HG02798 (cell line): ENCODE measurements around the gene GLS2.
"Not testable (repeated sequence)": the region's sequence is repeated elsewhere in the genome, so short reads cannot be mapped to it uniquely, and the experiment has no call there.

Experiments used
- ATAC-seq: cut with Tn5 transposase; IDR thresholded peaks from one replicate; pipeline ENCODE4 v1.9.1; 2021; ENCODE audit warnings: mild to moderate bottlenecking; ENCODE audit not compliant: unreplicated experiment, poor library complexity

The GLS2 gene

GRCh38 chr12:56448860-56449621, 38.9 kb downstream of the GLS2 start, which contains the start of gene TIMELESS:
TIMELESS (minus strand) TSS chr12:56449426; CDS start chr12:56434170, 15,256 bp downstream.
- peak; percentile 93 for ATAC-seq

- ATAC-seq = not testable (repeated sequence)
These were observed 44.8 kb downstream of the GLS2 start for GRCh38 chr12:56443208-56443607.

GRCh38 chr12:56437430-56438176, 50.4 kb downstream of the GLS2 start:
- ATAC-seq = no peak

- ATAC-seq = no peak
These were observed 53.1 kb downstream of the GLS2 start for GRCh38 chr12:56434828-56435227.

- no peak for ATAC-seq
These were observed 56.1 kb downstream of the GLS2 start for GRCh38 chr12:56431850-56432249.

- no peak for ATAC-seq
These were observed 56.7 kb downstream of the GLS2 start for GRCh38 chr12:56431288-56431687.

- ATAC-seq = no peak
These were observed 62.0 kb downstream of the GLS2 start for GRCh38 chr12:56425940-56426438.

GRCh38 chr12:56425193-56425592, 62.8 kb downstream of the GLS2 start:
- no peak for ATAC-seq
